ENCODE measurements around the gene C12orf54. TPM values are rescaled to one million over a fixed set of nuclear protein-coding genes. Genes with fewer than 3 reads are reported as not detected.
"Not testable (repeated sequence)": the region's sequence is repeated elsewhere in the genome, so short reads cannot be mapped to it uniquely, and the experiment has no call there.

Gene C12orf54
- polyA plus RNA-seq, 1 donor: 0.72 TPM

DNA sequence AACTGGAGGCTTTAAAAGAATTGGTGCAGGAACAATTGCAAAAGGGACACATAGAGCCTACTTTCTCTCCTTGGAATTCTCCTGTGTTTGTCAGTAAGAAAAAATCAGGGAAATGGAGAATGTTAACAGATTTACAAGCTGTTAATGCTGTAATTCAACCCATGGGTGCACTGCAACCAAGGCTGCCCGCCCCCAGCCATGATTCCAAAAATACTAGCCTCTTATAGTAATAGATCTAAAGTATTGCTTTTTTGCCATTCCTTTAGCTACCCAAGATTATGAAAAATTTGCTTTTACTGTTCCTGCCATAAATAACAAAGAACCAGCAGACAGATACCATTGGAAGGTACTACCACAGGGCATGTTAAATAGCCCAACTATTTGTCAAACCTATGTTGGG, 27.8 kb downstream of the C12orf54 start:
- no peak for DNase-seq

DNA sequence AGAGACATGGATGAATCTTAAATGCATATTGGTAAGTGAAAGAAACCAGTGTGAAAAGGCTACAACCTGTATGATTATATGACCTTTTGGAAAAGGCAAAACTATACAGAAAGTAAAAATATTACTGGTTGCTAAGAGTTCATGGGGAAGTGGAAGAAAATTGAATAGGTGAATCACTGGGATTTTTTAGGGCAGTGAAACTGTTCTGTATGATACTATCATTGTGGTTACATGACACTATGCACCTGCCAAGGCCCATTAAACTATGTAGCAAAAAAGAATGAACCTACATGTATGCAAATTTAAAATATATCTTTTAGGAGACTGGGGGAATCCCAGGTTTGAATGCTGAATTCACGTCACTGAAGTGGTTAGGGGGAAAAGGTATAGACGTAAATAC, 30.6 kb downstream of the C12orf54 start:
- DNase-seq: no peak

DNA sequence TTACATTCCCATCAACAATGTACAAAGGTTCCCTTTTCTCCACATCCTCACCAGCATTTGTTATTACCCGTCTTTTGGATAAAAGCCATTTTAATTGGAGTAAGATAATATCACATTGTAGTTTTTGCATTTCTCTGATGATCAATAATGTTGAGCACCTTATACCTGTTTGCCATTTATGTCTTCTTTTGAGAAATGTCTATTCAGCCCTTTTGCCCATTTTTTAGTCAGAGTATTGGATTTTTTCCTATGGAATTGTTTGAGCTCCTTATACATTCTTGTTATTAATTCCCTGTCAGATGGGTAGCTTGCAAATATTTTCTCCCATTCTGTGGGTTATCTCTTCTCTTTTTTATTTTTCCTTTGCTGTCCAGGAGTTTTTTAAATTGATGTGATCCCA, 32.4 kb downstream of the C12orf54 start:
- no peak for DNase-seq

DNA sequence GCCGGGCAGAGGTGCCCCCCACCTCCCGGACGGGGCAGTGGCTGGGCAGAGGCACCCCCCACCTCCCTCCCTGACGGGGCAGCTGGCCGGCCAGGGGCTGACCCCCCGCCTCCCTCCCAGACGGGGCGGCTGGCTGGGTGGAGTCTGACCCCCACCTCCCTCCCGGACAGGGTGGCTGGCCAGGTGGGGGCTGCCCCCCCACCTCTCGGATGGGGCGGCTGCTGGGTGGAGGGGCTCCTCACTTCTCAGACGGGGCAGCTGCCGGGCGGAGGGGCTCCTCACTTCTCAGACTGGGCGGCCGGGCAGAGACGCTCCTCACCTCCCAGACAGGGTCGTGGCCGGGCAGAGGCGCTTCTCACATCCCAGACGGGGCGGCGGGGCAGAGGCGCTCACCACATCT, 38.1 kb downstream of the C12orf54 start:
- not testable (repeated sequence) for DNase-seq

DNA sequence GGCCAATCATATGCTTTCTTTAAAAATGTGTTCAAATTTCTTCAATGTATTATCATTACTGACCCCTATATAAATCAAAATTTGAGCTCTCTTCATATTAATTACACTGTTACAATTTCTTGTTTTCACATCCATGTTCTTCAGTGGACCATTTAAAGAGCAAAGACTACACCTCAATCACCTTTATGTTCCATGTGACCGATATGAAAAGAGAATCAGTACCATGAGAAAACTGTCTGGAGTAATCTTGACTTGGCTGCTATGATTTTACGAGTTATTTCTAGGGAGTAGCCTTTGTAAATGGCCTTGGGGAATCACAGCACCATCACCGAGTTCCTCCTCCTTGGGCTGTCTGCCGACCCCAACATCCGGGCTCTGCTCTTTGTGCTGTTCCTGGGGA, 43.0 kb downstream of the C12orf54 start, which contains the start of gene OR8S1:
Gene OR8S1 (plus strand): TSS at position 301 of the 400 bp plus-strand sequence. CDS start 0 bp downstream, at position 301.
- no peak for DNase-seq

DNA sequence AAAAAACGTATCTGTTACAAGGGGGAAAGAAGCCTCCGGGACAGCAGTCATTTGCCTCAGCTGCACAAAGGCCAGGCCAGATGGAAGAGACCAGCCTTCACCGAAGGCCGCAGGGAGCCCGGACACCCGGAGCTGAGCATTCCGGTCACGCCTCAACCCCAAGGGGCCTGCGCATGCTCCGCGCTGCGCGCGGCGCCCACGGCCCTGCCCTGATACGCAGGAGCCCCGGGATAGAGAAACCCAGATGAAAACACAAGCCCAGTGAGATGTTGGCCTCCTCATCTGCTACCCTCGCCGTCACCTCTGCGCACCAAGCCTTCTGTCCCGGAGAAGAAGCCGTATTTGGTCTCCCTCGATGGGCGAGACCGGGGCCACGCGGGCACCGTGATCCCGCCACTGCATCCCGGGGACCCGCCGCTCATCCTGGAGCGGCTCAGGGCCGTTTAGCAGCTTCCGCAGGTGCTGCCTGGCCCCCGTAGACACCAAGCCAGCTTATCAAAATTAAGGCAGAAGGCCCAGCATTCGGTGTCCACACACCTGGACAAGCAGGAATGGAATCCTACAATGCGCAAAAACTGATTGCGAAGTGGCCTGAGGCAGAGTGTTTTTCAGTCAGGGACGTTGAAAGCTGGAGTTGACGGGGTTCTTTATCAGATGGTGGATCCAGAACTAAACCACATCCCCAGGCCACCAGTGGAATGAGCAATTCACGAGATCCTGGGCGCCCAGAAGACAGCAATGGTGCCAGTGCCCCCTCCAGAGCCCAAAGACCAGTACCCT, 45.8 kb downstream of the C12orf54 start:
- DNase-seq: no peak

DNA sequence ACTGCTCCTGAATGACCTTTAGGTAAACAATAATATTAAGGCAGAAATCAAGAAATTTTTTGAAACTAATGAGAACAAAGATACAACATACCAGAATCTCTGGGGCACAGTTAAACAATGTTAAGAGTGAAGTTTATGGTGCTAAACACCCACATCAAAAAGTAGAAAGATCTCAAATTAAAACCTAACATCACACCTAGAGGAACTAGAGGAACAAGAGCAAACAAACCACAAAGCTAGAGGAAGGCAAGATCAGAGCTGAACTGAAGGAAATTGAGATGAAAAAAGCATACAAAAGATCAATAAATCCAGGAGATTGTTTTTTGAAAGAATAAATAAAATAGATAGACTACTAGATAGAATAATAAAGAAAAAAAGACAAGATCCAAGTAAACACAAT, 50.3 kb downstream of the C12orf54 start:
- DNase-seq: no peak

DNA sequence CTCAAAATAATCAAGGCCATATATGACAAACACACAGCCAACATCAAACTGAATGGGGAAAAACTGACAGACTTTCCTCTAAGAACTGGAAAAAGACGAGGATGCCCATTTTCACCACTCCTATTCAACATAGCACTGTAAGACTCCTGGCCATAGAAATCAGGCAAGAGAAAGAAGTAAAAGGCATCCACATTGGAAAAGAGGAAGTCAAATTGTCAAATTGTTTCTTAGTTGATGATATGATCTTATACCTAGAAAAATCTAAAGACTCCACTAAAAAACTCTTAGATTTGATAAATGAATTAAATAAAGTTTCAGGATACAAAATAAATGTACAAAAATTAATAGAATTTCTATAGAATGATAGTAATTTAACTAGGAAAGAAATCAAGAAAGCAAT, 54.3 kb downstream of the C12orf54 start:
- DNase-seq: no peak

DNA sequence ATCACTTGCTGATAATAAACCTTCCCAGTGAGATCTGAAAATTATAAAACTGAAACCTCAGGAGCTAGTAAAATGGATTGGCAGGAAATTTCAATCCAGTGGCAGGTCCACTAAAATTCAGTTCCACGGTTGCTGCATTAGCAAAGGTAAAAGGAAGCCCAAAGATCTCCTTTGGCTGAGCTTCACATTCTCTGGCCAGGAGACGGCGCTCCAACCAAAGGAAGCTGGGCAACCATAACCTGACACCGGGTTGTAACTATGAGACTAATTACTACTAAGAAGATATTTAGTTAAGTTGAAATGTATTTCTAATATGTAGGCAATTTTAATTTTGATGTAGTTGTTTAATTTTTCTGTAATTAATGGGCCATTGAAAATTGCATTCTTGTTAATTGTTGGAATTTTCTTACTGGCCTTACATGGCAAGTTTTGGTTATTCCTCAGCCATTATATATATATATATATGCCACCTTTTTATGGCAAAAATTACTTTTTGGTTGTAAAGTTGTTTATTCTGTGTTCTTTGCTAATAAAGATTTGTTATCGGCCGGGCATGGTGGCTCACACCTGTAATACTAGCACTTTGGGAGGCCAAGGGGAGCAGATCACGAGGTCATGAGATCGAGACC, 60.1 kb downstream of the C12orf54 start:
- no peak for DNase-seq

DNA sequence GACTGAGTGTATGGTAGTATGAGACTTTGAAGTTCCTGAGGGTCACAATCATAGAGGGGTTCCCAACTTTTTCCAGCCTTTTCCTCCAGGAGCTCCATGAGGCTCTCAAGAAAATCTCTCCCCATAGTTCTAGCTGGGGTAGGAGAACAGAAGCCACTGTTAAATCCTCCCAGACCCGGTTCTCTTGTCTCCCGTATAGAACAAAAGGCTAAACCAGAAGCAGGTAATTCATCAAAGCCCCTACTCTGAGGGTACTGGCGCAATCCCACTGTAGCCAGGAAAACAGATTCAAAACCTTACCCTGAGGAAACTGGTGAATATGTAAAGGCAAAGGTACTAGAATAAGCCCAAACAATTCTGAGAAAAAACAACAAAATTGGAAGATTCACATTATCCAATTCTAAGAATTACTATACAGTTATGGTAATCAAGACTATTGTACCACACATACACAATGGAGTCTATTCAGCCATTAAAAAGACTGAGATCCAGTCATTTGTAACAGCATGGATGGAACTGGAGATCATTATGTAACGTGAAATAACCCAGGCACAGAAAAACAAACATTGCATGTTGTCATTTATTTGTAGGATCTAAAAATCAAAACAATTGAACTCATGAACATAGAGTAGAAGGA, 63.7 kb downstream of the C12orf54 start:
- no peak for DNase-seq

Other genes starting within 250 kb of the C12orf54 start
- 14.8 TPM for gene ZNF641, start 131.6 kb upstream of the C12orf54 start, polyA plus RNA-seq (ENCODE audit: insufficient read length)
- not detected for gene ANP32D, start 9.9 kb upstream of the C12orf54 start, polyA plus RNA-seq (ENCODE audit: insufficient read length)
- gene OR8S1, start 43.1 kb downstream of the C12orf54 start, polyA plus RNA-seq (ENCODE audit: insufficient read length): not detected
- not detected for gene LALBA, start 87.5 kb downstream of the C12orf54 start, polyA plus RNA-seq (ENCODE audit: insufficient read length)
- gene KANSL2, start 199.7 kb downstream of the C12orf54 start, polyA plus RNA-seq (ENCODE audit: insufficient read length): 29.8 TPM
- 19.9 TPM for gene CCNT1, start 234.2 kb downstream of the C12orf54 start, polyA plus RNA-seq (ENCODE audit: insufficient read length)